HepG2 (cell line): Measurements from ENCODE around the gene HCK.

ENCODE experiments used
- EZH2 ChIP-seq: conservative IDR thresholded peaks from 2 replicates; pipeline ENCODE4 v1.6.1; 2012; ENCODE audit warnings: mild to moderate bottlenecking, low read depth, low read length, moderate library complexity
- FOSL1 ChIP-seq: sonication (generic); formaldehyde crosslinking; IDR thresholded peaks from 2 replicates; pipeline ENCODE4 v1.9.0; 2021; ENCODE audit warnings: missing genetic modification reagents, borderline replicate concordance
- HNRNPH1 ChIP-seq: fragments of 200-400 bp; formaldehyde crosslinking; optimal IDR thresholded peaks from 2 replicates; pipeline ENCODE3; 2017; ENCODE audit warnings: mild to moderate bottlenecking, low read depth, low read length
- POLR2A ChIP-seq, 2 experiments: IDR thresholded peaks; 2 replicates each; pipeline ENCODE4 v1.6.1; 2011; ENCODE audit warnings: low read depth in 2 of 2, low read length in 2 of 2, mild to moderate bottlenecking in 1 of 2, moderate library complexity in 1 of 2; ENCODE audit not compliant: insufficient read depth in 1 of 2
- RAD21 ChIP-seq: fragments of 450-650 bp; formaldehyde crosslinking; IDR thresholded peaks from 2 replicates; pipeline ENCODE4 v1.5.0; 2020; ENCODE audit warnings: mild to moderate bottlenecking
- TF ChIP-seq, protein P1 (sequence below): sonication (generic); formaldehyde crosslinking; IDR thresholded peaks from 2 replicates; pipeline ENCODE4 v1.4.0; 2020; ENCODE audit warnings: mild to moderate bottlenecking, missing genetic modification reagents, borderline replicate concordance

DNA sequence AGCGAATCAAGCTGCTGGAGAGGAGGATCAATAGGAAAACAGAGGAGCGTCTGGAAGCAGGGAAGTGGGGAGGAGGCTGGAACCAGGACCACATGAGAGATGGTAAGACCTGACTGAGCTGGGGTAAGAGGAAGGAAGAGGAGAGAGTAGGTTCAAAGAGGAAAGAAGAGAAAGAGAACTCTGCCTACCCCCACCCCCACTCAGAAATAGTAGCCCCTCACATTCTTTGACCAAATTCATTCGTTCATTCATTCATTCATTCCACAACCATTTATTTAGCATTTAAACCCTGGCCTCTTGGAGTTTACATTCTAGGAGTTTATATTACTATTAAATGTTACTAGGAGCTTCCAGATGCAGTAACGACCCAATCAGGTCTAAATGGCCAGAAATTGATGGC is 15.8 kb upstream of the HCK start:
- no peak for TF ChIP-seq RAD21 (CRISPR knock-in tag)
- TF ChIP-seq EZH2, result no peak
- TF ChIP-seq POLR2A (IDR thresholded peaks at IDR 0.05; ENCODE audit: insufficient read depth in 1 of 2, low read depth in 2 of 2, low read length in 2 of 2), result no peak
- TF ChIP-seq, protein P1, sequence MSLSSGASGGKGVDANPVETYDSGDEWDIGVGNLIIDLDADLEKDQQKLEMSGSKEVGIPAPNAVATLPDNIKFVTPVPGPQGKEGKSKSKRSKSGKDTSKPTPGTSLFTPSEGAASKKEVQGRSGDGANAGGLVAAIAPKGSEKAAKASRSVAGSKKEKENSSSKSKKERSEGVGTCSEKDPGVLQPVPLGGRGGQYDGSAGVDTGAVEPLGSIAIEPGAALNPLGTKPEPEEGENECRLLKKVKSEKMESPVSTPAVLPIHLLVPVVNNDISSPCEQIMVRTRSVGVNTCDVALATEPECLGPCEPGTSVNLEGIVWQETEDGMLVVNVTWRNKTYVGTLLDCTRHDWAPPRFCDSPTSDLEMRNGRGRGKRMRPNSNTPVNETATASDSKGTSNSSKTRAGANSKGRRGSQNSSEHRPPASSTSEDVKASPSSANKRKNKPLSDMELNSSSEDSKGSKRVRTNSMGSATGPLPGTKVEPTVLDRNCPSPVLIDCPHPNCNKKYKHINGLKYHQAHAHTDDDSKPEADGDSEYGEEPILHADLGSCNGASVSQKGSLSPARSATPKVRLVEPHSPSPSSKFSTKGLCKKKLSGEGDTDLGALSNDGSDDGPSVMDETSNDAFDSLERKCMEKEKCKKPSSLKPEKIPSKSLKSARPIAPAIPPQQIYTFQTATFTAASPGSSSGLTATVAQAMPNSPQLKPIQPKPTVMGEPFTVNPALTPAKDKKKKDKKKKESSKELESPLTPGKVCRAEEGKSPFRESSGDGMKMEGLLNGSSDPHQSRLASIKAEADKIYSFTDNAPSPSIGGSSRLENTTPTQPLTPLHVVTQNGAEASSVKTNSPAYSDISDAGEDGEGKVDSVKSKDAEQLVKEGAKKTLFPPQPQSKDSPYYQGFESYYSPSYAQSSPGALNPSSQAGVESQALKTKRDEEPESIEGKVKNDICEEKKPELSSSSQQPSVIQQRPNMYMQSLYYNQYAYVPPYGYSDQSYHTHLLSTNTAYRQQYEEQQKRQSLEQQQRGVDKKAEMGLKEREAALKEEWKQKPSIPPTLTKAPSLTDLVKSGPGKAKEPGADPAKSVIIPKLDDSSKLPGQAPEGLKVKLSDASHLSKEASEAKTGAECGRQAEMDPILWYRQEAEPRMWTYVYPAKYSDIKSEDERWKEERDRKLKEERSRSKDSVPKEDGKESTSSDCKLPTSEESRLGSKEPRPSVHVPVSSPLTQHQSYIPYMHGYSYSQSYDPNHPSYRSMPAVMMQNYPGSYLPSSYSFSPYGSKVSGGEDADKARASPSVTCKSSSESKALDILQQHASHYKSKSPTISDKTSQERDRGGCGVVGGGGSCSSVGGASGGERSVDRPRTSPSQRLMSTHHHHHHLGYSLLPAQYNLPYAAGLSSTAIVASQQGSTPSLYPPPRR (CRISPR knock-in tag), result no peak
- TF ChIP-seq HNRNPH1, result no peak
- TF ChIP-seq FOSL1 (CRISPR knock-in tag), result no peak
